ENCODE measurements around the gene CALML3.

DNA sequence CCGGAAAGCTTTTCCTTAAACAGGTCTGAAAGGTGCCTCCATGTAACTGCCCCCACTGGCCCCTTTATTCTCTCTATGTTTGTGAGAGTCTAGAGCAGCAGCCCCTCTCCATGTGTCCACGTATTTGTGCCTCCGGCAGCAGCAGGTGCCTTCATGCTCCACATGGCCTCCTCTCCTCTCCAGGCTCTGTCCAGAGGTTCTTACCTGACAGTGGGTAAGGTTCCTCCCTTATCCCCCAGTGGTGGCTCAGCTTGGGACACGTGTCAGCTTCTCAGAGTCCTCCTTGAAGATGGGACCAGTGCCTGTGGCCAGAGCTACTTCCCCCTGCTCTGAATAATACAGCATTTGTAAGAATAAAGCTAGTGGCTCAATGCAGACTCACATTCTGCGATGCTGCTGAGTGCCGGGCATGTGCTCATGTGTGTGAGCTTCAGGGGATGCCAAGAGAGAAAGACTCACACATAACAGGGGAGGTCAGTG is 7.9 kb downstream of the CALML3 start:
- TF ChIP-seq, protein P1, sequence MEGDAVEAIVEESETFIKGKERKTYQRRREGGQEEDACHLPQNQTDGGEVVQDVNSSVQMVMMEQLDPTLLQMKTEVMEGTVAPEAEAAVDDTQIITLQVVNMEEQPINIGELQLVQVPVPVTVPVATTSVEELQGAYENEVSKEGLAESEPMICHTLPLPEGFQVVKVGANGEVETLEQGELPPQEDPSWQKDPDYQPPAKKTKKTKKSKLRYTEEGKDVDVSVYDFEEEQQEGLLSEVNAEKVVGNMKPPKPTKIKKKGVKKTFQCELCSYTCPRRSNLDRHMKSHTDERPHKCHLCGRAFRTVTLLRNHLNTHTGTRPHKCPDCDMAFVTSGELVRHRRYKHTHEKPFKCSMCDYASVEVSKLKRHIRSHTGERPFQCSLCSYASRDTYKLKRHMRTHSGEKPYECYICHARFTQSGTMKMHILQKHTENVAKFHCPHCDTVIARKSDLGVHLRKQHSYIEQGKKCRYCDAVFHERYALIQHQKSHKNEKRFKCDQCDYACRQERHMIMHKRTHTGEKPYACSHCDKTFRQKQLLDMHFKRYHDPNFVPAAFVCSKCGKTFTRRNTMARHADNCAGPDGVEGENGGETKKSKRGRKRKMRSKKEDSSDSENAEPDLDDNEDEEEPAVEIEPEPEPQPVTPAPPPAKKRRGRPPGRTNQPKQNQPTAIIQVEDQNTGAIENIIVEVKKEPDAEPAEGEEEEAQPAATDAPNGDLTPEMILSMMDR (IDR thresholded peaks at IDR 0.05; ENCODE audit: low read length), result no peak
- no peak for TF ChIP-seq EZH2 (IDR thresholded peaks at IDR 0.05; ENCODE audit: borderline replicate concordance, low read length)

All from OCI-LY1 (cell line).